ENCODE measurements around the gene ASB14.

DNA sequence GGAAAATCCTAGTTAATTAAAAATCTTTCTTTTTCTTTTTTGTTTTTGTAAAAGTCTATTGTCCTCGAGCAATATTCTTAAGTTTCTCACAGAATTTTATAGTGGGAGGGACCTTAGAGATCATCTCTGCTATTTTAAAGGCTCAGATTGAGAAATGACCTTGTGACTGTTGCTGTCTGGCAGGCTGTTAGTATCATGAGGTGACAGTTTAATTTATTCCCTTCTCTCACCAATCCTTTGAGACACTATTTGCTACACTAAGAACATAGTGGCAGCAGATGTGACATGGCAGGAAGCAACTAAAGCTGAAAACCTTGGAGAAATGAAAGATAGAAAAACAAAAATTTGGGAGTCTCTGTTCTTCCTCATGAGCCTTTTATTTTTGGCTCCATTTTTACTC, 40.1 kb downstream of the ASB14 start:
- TF ChIP-seq, protein P1, sequence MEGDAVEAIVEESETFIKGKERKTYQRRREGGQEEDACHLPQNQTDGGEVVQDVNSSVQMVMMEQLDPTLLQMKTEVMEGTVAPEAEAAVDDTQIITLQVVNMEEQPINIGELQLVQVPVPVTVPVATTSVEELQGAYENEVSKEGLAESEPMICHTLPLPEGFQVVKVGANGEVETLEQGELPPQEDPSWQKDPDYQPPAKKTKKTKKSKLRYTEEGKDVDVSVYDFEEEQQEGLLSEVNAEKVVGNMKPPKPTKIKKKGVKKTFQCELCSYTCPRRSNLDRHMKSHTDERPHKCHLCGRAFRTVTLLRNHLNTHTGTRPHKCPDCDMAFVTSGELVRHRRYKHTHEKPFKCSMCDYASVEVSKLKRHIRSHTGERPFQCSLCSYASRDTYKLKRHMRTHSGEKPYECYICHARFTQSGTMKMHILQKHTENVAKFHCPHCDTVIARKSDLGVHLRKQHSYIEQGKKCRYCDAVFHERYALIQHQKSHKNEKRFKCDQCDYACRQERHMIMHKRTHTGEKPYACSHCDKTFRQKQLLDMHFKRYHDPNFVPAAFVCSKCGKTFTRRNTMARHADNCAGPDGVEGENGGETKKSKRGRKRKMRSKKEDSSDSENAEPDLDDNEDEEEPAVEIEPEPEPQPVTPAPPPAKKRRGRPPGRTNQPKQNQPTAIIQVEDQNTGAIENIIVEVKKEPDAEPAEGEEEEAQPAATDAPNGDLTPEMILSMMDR (IDR thresholded peaks at IDR 0.05): no peak
- no peak for TF ChIP-seq EZH2 (IDR thresholded peaks at IDR 0.05)
- no peak for TF ChIP-seq EZH2phosphoT487 (IDR thresholded peaks at IDR 0.05)

Measured in neural progenitor cell (in vitro differentiated cells).